ENCODE measurements around the gene PLK2.

The PLK2 gene

DNA sequence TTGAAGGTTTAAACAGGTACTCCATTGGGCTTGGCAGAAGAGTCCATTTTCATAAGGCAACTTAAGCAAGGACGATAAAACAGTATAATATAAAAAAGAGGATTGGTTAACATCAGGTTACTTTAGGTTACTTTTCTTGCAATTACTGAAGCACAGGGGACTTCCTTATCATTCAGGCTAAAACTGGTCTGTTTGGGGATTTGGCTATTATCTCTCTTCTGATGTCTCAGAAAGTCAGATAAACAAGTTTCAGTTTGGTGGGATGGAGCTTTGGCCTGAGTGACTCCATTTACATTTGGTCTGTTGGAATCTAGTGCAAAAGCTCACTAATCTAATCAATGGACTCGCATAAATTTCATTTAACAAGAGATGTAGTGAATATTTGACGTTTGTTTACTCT is 39.3 kb upstream of the PLK2 start:
- no peaks in the 10 kb centered on the region for H3K4me1 ChIP-seq (ENCODE audit: control insufficient read depth, insufficient read depth, low read length)
- no peak for TF ChIP-seq SALL2 (tag by site-specific recombination; IDR thresholded peaks at IDR 0.05; ENCODE audit: borderline replicate concordance)
- no peak for TF ChIP-seq ZNF132 (tag by site-specific recombination; IDR thresholded peaks at IDR 0.05; ENCODE audit: borderline replicate concordance)
- no peak for TF ChIP-seq ZNF292 (tag by site-specific recombination; IDR thresholded peaks at IDR 0.05; ENCODE audit: borderline replicate concordance, low read depth)
- H3K9me3 ChIP-seq (ENCODE audit: control insufficient read depth, insufficient read depth, low read depth, low read length): no peaks in the 10 kb centered on the region
- H3K27ac ChIP-seq (ENCODE audit: extremely low read depth, low read depth, low read length): no peak overlapping the region
- no peaks in the 10 kb centered on the region for H3K36me3 ChIP-seq (ENCODE audit: control insufficient read depth in 2 of 2, insufficient read depth in 1 of 2, low read length in 2 of 2)
- H3K4me3 ChIP-seq (ENCODE audit: low read depth, low read length): no peak overlapping the region
- CTCF ChIA-PET: interaction anchor here (0.6 to 7.3 kb wide), 16 partner anchors 9 to 1198 kb away, joined by 3 to 118 read pairs (median 4); no protein-coding TSS in a partner anchor
- POLR2A ChIA-PET: no interaction called here

- H3K36me3 ChIP-seq (ENCODE audit: control insufficient read depth in 2 of 2, insufficient read depth in 1 of 2, low read length in 2 of 2): no peaks in the 10 kb centered on the region
- TF ChIP-seq ZNF202 (tag by site-specific recombination; IDR thresholded peaks at IDR 0.05; ENCODE audit: borderline replicate concordance) (no peak), ZNF843 (tag by site-specific recombination; IDR thresholded peaks at IDR 0.05) (no peak), ZFP3 (tag by site-specific recombination; IDR thresholded peaks at IDR 0.05; ENCODE audit: low read depth) (no peak), ZNF629 (tag by site-specific recombination; IDR thresholded peaks at IDR 0.05) (no peak), ZNF654 (tag by site-specific recombination; IDR thresholded peaks at IDR 0.05; ENCODE audit: low read depth) (peak; percentile 49), TCF7L2 (IDR thresholded peaks at IDR 0.05; ENCODE audit: borderline replicate concordance, low read depth, low read length) (no peak), ZNF610 (tag by site-specific recombination; IDR thresholded peaks at IDR 0.05; ENCODE audit: borderline replicate concordance) (no peak), ZNF223 (tag by site-specific recombination; IDR thresholded peaks at IDR 0.05) (no peak), KLF9 (tag by site-specific recombination; IDR thresholded peaks at IDR 0.05; ENCODE audit: low read depth) (no peak), ZNF747 (tag by site-specific recombination; IDR thresholded peaks at IDR 0.05) (no peak), CTCF (tag by site-specific recombination; IDR thresholded peaks at IDR 0.05) (peak; percentile 63; the same call in 1 of the 2 replicates), ZNF530 (tag by site-specific recombination; IDR thresholded peaks at IDR 0.05; ENCODE audit: low read depth) (no peak)
- TF ChIP-seq, protein P1, sequence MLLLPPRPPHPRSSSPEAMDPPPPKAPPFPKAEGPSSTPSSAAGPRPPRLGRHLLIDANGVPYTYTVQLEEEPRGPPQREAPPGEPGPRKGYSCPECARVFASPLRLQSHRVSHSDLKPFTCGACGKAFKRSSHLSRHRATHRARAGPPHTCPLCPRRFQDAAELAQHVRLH (tag by site-specific recombination; IDR thresholded peaks at IDR 0.05): no peak
- no peaks in the 10 kb centered on the region for H3K9me3 ChIP-seq (ENCODE audit: control insufficient read depth, insufficient read depth, low read depth, low read length)
- ChIA-PET POLR2A (no interaction called here), CTCF (interaction anchor here (0.6 to 7.3 kb wide), 19 partner anchors 9 to 395 kb away, joined by 3 to 118 read pairs (median 4); no protein-coding TSS in a partner anchor)
- no peaks in the 10 kb centered on the region for H3K4me1 ChIP-seq (ENCODE audit: control insufficient read depth, insufficient read depth, low read length)
- no peak overlapping the region for H3K4me3 ChIP-seq (ENCODE audit: low read depth, low read length)
- H3K27ac ChIP-seq (ENCODE audit: extremely low read depth, low read depth, low read length): no peak overlapping the region
Measured at GRCh38 chr5:58498340-58498942, 38.6 kb upstream of the PLK2 start.

DNA sequence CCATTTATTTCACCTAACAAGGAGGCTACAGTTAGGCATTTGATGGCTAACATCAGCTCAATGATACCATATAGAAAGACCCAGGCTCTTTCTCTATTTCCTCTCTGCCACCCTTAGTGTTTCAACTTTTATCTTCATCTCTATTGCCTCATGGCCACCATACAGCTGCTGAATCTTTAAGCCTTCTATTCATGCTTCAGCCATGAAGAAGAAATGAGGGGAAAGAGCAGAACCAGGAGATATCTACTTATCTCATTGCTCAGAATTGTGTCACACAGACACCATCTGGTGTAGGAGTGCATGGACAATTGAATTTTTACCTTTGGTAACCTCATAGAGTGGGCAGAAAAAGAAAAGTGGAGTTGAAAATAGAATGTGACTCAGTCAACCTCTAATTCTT is 38.0 kb upstream of the PLK2 start:
- ChIA-PET POLR2A (no interaction called here), CTCF (interaction anchor here (0.9 to 7.3 kb wide), 12 partner anchors 9 to 388 kb away, joined by 3 to 118 read pairs (median 5); no protein-coding TSS in a partner anchor)
- Histone ChIP-seq H3K27ac (ENCODE audit: extremely low read depth, low read depth, low read length) (no peak overlapping the region), H3K4me1 (ENCODE audit: control insufficient read depth, insufficient read depth, low read length) (no peaks in the 10 kb centered on the region), H3K36me3 (ENCODE audit: control insufficient read depth in 2 of 2, insufficient read depth in 1 of 2, low read length in 2 of 2) (no peaks in the 10 kb centered on the region), H3K9me3 (ENCODE audit: control insufficient read depth, insufficient read depth, low read depth, low read length) (no peaks in the 10 kb centered on the region), H3K4me3 (ENCODE audit: low read depth, low read length) (no peak overlapping the region)
- TF ChIP-seq ZNF776 (tag by site-specific recombination; IDR thresholded peaks at IDR 0.05; ENCODE audit: borderline replicate concordance) (no peak), ZNF341 (tag by site-specific recombination; IDR thresholded peaks at IDR 0.05; ENCODE audit: low read depth) (no peak), ZNF184 (tag by site-specific recombination; IDR thresholded peaks at IDR 0.05) (no peak), ZBTB8A (tag by site-specific recombination; IDR thresholded peaks at IDR 0.05) (no peak), YY2 (tag by site-specific recombination; IDR thresholded peaks at IDR 0.05) (no peak), ZSCAN23 (tag by site-specific recombination; IDR thresholded peaks at IDR 0.05) (no peak), ZNF48 (tag by site-specific recombination; IDR thresholded peaks at IDR 0.05) (no peak), ZNF530 (tag by site-specific recombination; IDR thresholded peaks at IDR 0.05; ENCODE audit: low read depth) (no peak), KLF7 (tag by site-specific recombination; IDR thresholded peaks at IDR 0.05; ENCODE audit: borderline replicate concordance) (no peak), KLF17 (tag by site-specific recombination; IDR thresholded peaks at IDR 0.05) (no peak)
- TF ChIP-seq, protein P2, sequence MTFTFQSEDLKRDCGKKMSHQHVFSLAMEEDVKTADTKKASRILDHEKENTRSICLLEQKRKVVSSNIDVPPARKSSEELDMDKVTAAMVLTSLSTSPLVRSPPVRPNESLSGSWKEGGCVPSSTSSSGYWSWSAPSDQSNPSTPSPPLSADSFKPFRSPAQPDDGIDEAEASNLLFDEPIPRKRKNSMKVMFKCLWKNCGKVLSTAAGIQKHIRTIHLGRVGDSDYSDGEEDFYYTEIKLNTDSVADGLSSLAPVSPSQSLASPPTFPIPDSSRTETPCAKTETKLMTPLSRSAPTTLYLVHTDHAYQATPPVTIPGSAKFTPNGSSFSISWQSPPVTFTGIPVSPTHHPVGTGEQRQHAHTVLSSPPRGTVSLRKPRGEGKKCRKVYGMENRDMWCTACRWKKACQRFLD (tag by site-specific recombination; IDR thresholded peaks at IDR 0.05): no peak

Data from HEK293 (cell line).